ENCODE data around the gene PLPP2.

DNA sequence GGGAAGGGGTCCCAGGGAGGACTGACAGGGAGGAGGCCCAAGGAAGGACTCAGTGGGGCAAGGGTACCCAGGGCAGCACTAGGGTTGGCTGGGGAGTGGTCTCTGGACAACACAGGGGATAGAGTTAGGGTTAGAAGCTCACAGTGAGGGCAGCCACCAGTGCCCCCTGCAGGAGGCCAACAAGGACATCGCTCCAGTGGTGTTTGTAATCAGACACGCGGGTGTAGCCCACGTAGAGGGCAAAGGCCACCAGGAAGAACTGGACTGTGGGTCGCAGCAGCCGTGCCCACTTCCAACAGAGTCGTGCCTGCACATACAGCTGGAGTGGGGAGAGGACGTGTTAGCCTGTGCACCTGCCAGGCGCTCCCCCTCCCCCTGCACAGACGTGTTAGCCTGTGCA, 9.2 kb downstream of the PLPP2 start:
- TF ChIP-seq, protein P1, sequence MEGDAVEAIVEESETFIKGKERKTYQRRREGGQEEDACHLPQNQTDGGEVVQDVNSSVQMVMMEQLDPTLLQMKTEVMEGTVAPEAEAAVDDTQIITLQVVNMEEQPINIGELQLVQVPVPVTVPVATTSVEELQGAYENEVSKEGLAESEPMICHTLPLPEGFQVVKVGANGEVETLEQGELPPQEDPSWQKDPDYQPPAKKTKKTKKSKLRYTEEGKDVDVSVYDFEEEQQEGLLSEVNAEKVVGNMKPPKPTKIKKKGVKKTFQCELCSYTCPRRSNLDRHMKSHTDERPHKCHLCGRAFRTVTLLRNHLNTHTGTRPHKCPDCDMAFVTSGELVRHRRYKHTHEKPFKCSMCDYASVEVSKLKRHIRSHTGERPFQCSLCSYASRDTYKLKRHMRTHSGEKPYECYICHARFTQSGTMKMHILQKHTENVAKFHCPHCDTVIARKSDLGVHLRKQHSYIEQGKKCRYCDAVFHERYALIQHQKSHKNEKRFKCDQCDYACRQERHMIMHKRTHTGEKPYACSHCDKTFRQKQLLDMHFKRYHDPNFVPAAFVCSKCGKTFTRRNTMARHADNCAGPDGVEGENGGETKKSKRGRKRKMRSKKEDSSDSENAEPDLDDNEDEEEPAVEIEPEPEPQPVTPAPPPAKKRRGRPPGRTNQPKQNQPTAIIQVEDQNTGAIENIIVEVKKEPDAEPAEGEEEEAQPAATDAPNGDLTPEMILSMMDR (optimal IDR thresholded peaks at IDR 0.05 in 1 of 3, IDR thresholded peaks at IDR 0.05 in 1 of 3, conservative IDR thresholded peaks at IDR 0.05 in 1 of 3; ENCODE audit: extremely low read depth in 1 of 3, insufficient read depth in 2 of 3, low read length in 3 of 3): peak in 2 of 3 experiments; percentile 4 to 16
- no peak for TF ChIP-seq EZH2 (IDR thresholded peaks at IDR 0.05; ENCODE audit: low read length)
